Left ventricle myocardium inferior (tissue), 1 donor: ENCODE measurements around the gene C1orf21. TPM values are rescaled to one million over a fixed set of nuclear protein-coding genes. Genes with fewer than 3 reads are reported as not detected.

Experiments used
- DNase-seq: peaks from one replicate; pipeline ENCODE4 v3.0.0-alpha.2; 2020
- H3K27ac ChIP-seq: fragments of 200-600 bp; replicated peaks from 2 replicates; pipeline ENCODE4 v1.8.0; 2021
- H3K27me3 ChIP-seq: fragments of 200-600 bp; 2 replicates; pipeline ENCODE4 v1.8.0; 2021; ENCODE audit warnings: low read depth
- H3K36me3 ChIP-seq: fragments of 200-600 bp; 2 replicates; pipeline ENCODE4 v1.8.0; 2021
- H3K4me1 ChIP-seq: fragments of 200-600 bp; 2 replicates; pipeline ENCODE4 v1.8.0; 2021
- H3K4me3 ChIP-seq: fragments of 200-600 bp; 2 replicates; pipeline ENCODE4 v1.8.0; 2021; ENCODE audit warnings: mild to moderate bottlenecking, moderate library complexity
- H3K9me3 ChIP-seq: fragments of 200-600 bp; replicated peaks from 2 replicates; pipeline ENCODE4 v1.8.0; 2021
- CTCF ChIP-seq: fragments of 200-600 bp; IDR thresholded peaks from 2 replicates; pipeline ENCODE4 v1.8.0; 2021; ENCODE audit warnings: antibody characterized with exemption, mild to moderate bottlenecking, borderline replicate concordance
- intact Hi-C: fragments of 100-400 bp; cut with micrococcal nuclease; formaldehyde crosslinking; loops from one replicate; pipeline ENCODE4 v1.11.0; 2022
- total RNA-seq: library from RNA; stranded (reverse); fragmentation: NEBNext Ultra II Directional; extraction: Animal tissue kit (Norgen Biotek cat#: 25700); gene quantifications from one replicate; pipeline ENCODE4 v1.2.1, GENCODE V29; 2021
- donor health status: DM: no; HTN: yes; CAD: no; lungs with severe emphysema.

The C1orf21 gene
- total RNA-seq, 1 donor from 2014 or later: 79.9 TPM

GRCh38 chr1:184399192-184399847 lies 12.5 kb downstream of the C1orf21 start:
- no peak for TF ChIP-seq CTCF
- H3K4me3 ChIP-seq: no peak overlapping the region
- no peaks in the 10 kb centered on the region for H3K9me3 ChIP-seq
- H3K27ac ChIP-seq: no peak overlapping the region
- DNase-seq: no peak
- H3K4me1 ChIP-seq: peaks cover 63% of the 10 kb centered on the region
- intact Hi-C loops: no loop called here
- no peaks in the 10 kb centered on the region for H3K36me3 ChIP-seq
- no peaks in the 10 kb centered on the region for H3K27me3 ChIP-seq

- no peak overlapping the region for H3K4me3 ChIP-seq
- no peaks in the 10 kb centered on the region for H3K36me3 ChIP-seq
- no peak for TF ChIP-seq CTCF
- intact Hi-C loops: no loop called here
- no peak for DNase-seq
- H3K9me3 ChIP-seq: no peaks in the 10 kb centered on the region
- H3K4me1 ChIP-seq: peaks cover 82% of the 10 kb centered on the region
- no peaks in the 10 kb centered on the region for H3K27me3 ChIP-seq
- H3K27ac ChIP-seq: no peak overlapping the region
Observed at GRCh38 chr1:184403961-184404726, 17.3 kb downstream of the C1orf21 start.

- Histone ChIP-seq H3K27me3 (no peaks in the 10 kb centered on the region), H3K4me3 (no peak overlapping the region), H3K27ac (no peak overlapping the region), H3K4me1 (peaks cover 82% of the 10 kb centered on the region), H3K36me3 (no peaks in the 10 kb centered on the region), H3K9me3 (no peaks in the 10 kb centered on the region)
- no peak for DNase-seq
- no peak for TF ChIP-seq CTCF
- intact Hi-C loops: no loop called here
Observed at GRCh38 chr1:184404727-184405027, 17.8 kb downstream of the C1orf21 start.

- no peak overlapping the region for H3K27ac ChIP-seq
- H3K9me3 ChIP-seq: no peaks in the 10 kb centered on the region
- TF ChIP-seq CTCF: no peak
- H3K4me1 ChIP-seq: peaks cover 79% of the 10 kb centered on the region
- H3K4me3 ChIP-seq: no peak overlapping the region
- H3K27me3 ChIP-seq: no peaks in the 10 kb centered on the region
- no peaks in the 10 kb centered on the region for H3K36me3 ChIP-seq
- intact Hi-C loops: no loop called here
- DNase-seq: no peak
Observed at GRCh38 chr1:184405094-184405800, 18.4 kb downstream of the C1orf21 start.

GRCh38 chr1:184405801-184406142 lies 18.9 kb downstream of the C1orf21 start:
- no peak for DNase-seq
- Histone ChIP-seq H3K27ac (no peak overlapping the region), H3K36me3 (no peaks in the 10 kb centered on the region), H3K27me3 (no peaks in the 10 kb centered on the region), H3K4me1 (peaks cover 77% of the 10 kb centered on the region), H3K9me3 (no peaks in the 10 kb centered on the region), H3K4me3 (no peak overlapping the region)
- TF ChIP-seq CTCF: no peak
- intact Hi-C loops: no loop called here
